SU-DHL-6 (cell line): ENCODE results near the gene KLK4.

Source experiments
- H2AFZ ChIP-seq: fragments of 200-600 bp; sonication (generic); 2 replicates; pipeline ENCODE4 v1.6.1; 2014; ENCODE audit warnings: low read depth, mild to moderate bottlenecking, moderate library complexity, mixed read lengths, antibody characterized with exemption, low read length; ENCODE audit not compliant: severe bottlenecking
- H3F3A ChIP-seq: fragments of 200-600 bp; shearing (Covaris generic); 2 replicates; pipeline ENCODE4 v1.6.0; 2016; ENCODE audit warnings: antibody characterized with exemption, mild to moderate bottlenecking; ENCODE audit not compliant: insufficient read depth
- H3K27ac ChIP-seq: fragments of 200-600 bp; sonication (generic); 2 replicates; pipeline ENCODE4 v1.5.1; 2016; ENCODE audit warnings: low read depth, mild to moderate bottlenecking, low read length, moderate library complexity, mixed read lengths
- H3K27me3 ChIP-seq: fragments of 200-600 bp; sonication (generic), shearing (Covaris generic); 2 replicates; pipeline ENCODE4 v1.6.0; 2014; ENCODE audit warnings: mild to moderate bottlenecking, low read length
- H3K36me3 ChIP-seq: fragments of 200-600 bp; sonication (generic); 2 replicates; pipeline ENCODE4 v1.6.1; 2014; ENCODE audit warnings: mild to moderate bottlenecking, low read length, mixed read lengths
- H3K4me2 ChIP-seq: fragments of 300-600, 200-600 bp; shearing (Covaris generic), sonication (generic); 2 replicates; pipeline ENCODE4 v1.6.0; 2014; ENCODE audit warnings: low read length, low read depth, mild to moderate bottlenecking; ENCODE audit not compliant: poor library complexity, severe bottlenecking
- H3K4me3 ChIP-seq: fragments of 200-600 bp; sonication (generic); 2 replicates; pipeline ENCODE4 v1.5.1; 2014; ENCODE audit warnings: antibody characterized with exemption, low read length, mild to moderate bottlenecking, mixed read lengths; ENCODE audit not compliant: insufficient read depth, poor library complexity, severe bottlenecking
- H3K79me2 ChIP-seq: fragments of 200-600 bp; sonication (generic); 2 replicates; pipeline ENCODE4 v1.6.1; 2014; ENCODE audit warnings: mild to moderate bottlenecking, low read length, moderate library complexity; ENCODE audit not compliant: insufficient read depth
- H3K9ac ChIP-seq: fragments of 200-600 bp; sonication (generic); 2 replicates; pipeline ENCODE4 v1.7.0; 2014; ENCODE audit warnings: mild to moderate bottlenecking, low read length
- H3K9me2 ChIP-seq: fragments of 200-600 bp; sonication (generic); replicated peaks from 2 replicates; pipeline ENCODE4 v1.6.1; 2014; ENCODE audit warnings: low read length; ENCODE audit not compliant: insufficient read depth
- H3K9me3 ChIP-seq: fragments of 200-600 bp; sonication (generic); 2 replicates; pipeline ENCODE4 v1.6.1; 2014; ENCODE audit warnings: low read length, mixed read lengths; ENCODE audit not compliant: insufficient read depth
- H4K20me1 ChIP-seq: fragments of 200-600 bp; sonication (generic); 2 replicates; pipeline ENCODE4 v1.6.1; 2014; ENCODE audit warnings: low read depth, mild to moderate bottlenecking, antibody characterized with exemption, low read length, moderate library complexity, mixed read lengths
- EZH2phosphoT487 ChIP-seq: fragments of 200-600 bp; sonication (generic), shearing (Covaris generic); conservative IDR thresholded peaks from 2 replicates; pipeline ENCODE4 v1.6.1; 2018; ENCODE audit warnings: mild to moderate bottlenecking, antibody characterized with exemption, low read length, moderate library complexity, mixed read lengths
- TF ChIP-seq, protein P1 (sequence below): fragments of 200-600 bp; sonication (generic); IDR thresholded peaks from one replicate; pipeline ENCODE4 v1.5.1; 2017; ENCODE audit warnings: antibody characterized with exemption, mild to moderate bottlenecking, low read length, moderate library complexity; ENCODE audit not compliant: insufficient read depth, poor library complexity, severe bottlenecking

KLK4 gene

DNA sequence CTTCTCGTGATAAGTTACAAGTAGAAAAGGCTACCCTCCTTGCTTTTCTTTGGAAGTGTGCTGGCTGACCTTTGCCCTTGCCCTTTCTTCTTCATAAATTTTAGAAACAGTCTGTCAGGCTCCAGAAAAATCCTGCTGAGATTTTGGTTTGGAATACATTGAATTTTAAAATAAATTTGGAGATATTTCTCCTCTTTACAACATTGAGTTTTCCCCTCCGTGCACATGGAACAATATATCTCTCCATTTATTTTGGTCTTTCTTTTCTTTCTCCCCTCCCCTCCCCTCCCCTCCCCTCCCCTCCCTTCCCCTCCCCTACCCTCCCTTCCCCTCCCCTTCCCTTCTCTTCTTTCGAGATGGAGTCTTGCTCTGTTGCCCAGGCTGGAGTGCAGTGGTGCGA lies 8.6 kb downstream of the KLK4 start:
- Histone ChIP-seq H3K9me2 (no peaks in the 10 kb centered on the region), H3K9me3 (no peaks in the 10 kb centered on the region), H2AFZ (no peak overlapping the region), H3K4me2 (no peak overlapping the region), H3K4me3 (no peak overlapping the region), H3F3A (no peaks in the 10 kb centered on the region), H3K9ac (no peak overlapping the region), H3K27me3 (no peaks in the 10 kb centered on the region), H3K27ac (no peak overlapping the region), H3K79me2 (no peaks in the 10 kb centered on the region), H3K36me3 (no peaks in the 10 kb centered on the region), H4K20me1 (no peaks in the 10 kb centered on the region)
- TF ChIP-seq, protein P1, sequence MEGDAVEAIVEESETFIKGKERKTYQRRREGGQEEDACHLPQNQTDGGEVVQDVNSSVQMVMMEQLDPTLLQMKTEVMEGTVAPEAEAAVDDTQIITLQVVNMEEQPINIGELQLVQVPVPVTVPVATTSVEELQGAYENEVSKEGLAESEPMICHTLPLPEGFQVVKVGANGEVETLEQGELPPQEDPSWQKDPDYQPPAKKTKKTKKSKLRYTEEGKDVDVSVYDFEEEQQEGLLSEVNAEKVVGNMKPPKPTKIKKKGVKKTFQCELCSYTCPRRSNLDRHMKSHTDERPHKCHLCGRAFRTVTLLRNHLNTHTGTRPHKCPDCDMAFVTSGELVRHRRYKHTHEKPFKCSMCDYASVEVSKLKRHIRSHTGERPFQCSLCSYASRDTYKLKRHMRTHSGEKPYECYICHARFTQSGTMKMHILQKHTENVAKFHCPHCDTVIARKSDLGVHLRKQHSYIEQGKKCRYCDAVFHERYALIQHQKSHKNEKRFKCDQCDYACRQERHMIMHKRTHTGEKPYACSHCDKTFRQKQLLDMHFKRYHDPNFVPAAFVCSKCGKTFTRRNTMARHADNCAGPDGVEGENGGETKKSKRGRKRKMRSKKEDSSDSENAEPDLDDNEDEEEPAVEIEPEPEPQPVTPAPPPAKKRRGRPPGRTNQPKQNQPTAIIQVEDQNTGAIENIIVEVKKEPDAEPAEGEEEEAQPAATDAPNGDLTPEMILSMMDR: no peak
- no peak for TF ChIP-seq EZH2phosphoT487

DNA sequence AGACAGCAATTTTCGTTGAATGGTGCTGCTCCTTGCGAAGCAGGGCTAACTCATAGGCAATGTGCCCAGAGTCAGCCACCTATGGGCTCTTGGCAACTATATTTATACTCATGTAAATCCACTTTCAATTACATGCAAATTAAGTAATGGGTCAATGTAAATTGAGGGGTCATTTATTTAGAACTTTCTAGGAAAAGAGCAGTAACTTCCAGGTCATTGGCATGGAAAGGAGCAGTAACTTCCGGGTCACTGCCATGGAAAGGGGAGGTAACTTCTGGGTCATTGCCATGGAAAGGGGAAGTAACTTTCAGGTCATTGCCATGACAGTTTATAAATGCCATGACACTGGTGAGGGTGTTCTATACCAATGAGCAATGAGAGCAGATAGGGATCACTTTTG lies 11.6 kb downstream of the KLK4 start:
- Histone ChIP-seq H3K9me3 (no peaks in the 10 kb centered on the region), H3K4me2 (no peak overlapping the region), H4K20me1 (no peaks in the 10 kb centered on the region), H3K79me2 (no peaks in the 10 kb centered on the region), H2AFZ (peak overlapping the region; percentile 19), H3K4me3 (no peak overlapping the region), H3K9me2 (no peaks in the 10 kb centered on the region), H3K36me3 (no peaks in the 10 kb centered on the region), H3K9ac (no peak overlapping the region), H3K27me3 (no peaks in the 10 kb centered on the region), H3K27ac (no peak overlapping the region), H3F3A (no peaks in the 10 kb centered on the region)
- no peak for TF ChIP-seq EZH2phosphoT487
- TF ChIP-seq, protein P1: no peak

DNA sequence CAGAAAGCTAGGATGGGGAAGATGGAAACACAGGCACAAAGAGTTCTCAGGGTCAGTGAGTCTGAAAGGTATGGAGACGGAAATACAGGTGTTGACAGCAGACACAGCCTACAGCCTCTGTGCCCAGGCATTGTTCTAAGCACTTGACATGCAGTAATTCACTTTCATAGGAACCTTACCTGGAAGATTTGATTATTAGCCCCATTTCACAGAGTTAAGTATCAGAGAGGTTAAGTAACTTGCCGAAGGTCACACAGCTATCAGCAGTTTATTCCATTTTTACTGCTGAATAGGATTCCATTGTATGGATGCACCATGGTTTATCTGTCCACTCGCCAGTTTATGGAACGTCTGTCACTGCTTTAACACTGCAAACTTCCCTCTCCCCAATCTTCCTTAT lies 13.2 kb downstream of the KLK4 start:
- TF ChIP-seq, protein P1: no peak
- no peak for TF ChIP-seq EZH2phosphoT487

More for the DNA sequence above, 13.2 kb downstream of the KLK4 start:
- Histone ChIP-seq H3K27ac (no peak overlapping the region), H3F3A (no peaks in the 10 kb centered on the region), H2AFZ (no peak overlapping the region), H4K20me1 (no peaks in the 10 kb centered on the region), H3K9me2 (no peaks in the 10 kb centered on the region), H3K27me3 (no peaks in the 10 kb centered on the region), H3K9ac (no peak overlapping the region), H3K9me3 (no peaks in the 10 kb centered on the region), H3K4me3 (no peak overlapping the region), H3K36me3 (no peaks in the 10 kb centered on the region), H3K79me2 (no peaks in the 10 kb centered on the region), H3K4me2 (no peak overlapping the region)
